AG04450 (cell line): ENCODE data around the gene HABP2. TPM values are rescaled to one million over a fixed set of nuclear protein-coding genes. Genes with fewer than 3 reads are reported as not detected.

Source experiments
- CTCF ChIA-PET: fragments of 300-600, 350-600 bp; formaldehyde crosslinking; extraction: SDS; loops from one replicate; lab custom pipeline; 2022; ENCODE audit warnings: antibody characterized with exemption, inconsistent platforms; lab: Charles Lee
- POLR2A ChIA-PET: fragments of 350-600 bp; formaldehyde crosslinking; extraction: SDS; loops from one replicate; lab custom pipeline; 2021; ENCODE audit warnings: antibody characterized with exemption, inconsistent platforms; lab: Yijun Ruan, JAX
- DNase-seq: peaks from one replicate; pipeline ENCODE4 v3.0.0-alpha.2; 2011; ENCODE audit warnings: low read depth, low spot score
- H3K27ac ChIP-seq: one replicate; pipeline ENCODE4 v1.5.1; 2012; ENCODE audit warnings: low read depth, low read length, control low read depth
- H3K27me3 ChIP-seq: one replicate; pipeline ENCODE4 v1.6.0; 2012; ENCODE audit warnings: low read length; ENCODE audit not compliant: control insufficient read depth, insufficient read depth
- H3K4me3 ChIP-seq: 2 replicates; pipeline ENCODE4 v1.5.1; 2011; ENCODE audit warnings: mild to moderate bottlenecking, low read depth, low read length, control low read depth
- H3K9me3 ChIP-seq: 2 replicates; pipeline ENCODE4 v1.5.1; 2012; ENCODE audit warnings: low read length; ENCODE audit not compliant: control insufficient read depth, insufficient read depth
- CTCF ChIP-seq: IDR thresholded peaks from 2 replicates; pipeline ENCODE4 v1.5.1; 2011; ENCODE audit warnings: low read depth, low read length, control low read depth, inconsistent platforms
- polyA plus RNA-seq: library from polyadenylated mRNA; depleted of rRNA; stranded (reverse); fragments of >200 nt; gene quantifications from 2 replicates; pipeline ENCODE4 v1.2.3, GENCODE V29; 2011

The HABP2 gene
- polyA plus RNA-seq, 1 experiment: not detected

GRCh38 chr10:113620511-113620910 lies 67.7 kb downstream of the HABP2 start:
- ChIA-PET POLR2A (no interaction called here), CTCF (no interaction called here)
- Histone ChIP-seq H3K4me3 (no peak overlapping the region), H3K27ac (no peak overlapping the region), H3K9me3 (no peaks in the 10 kb centered on the region), H3K27me3 (peaks cover 4% of the 10 kb centered on the region)
- no peak for DNase-seq
- no peak for TF ChIP-seq CTCF

GRCh38 chr10:113620936-113621335 lies 68.1 kb downstream of the HABP2 start:
- no peak for TF ChIP-seq CTCF
- no peak overlapping the region for H3K4me3 ChIP-seq
- peaks cover 4% of the 10 kb centered on the region for H3K27me3 ChIP-seq
- no peak overlapping the region for H3K27ac ChIP-seq
- POLR2A ChIA-PET: no interaction called here
- DNase-seq: no peak
- CTCF ChIA-PET: no interaction called here
- no peaks in the 10 kb centered on the region for H3K9me3 ChIP-seq

GRCh38 chr10:113621799-113622198 lies 68.9 kb downstream of the HABP2 start:
- Histone ChIP-seq H3K9me3 (no peaks in the 10 kb centered on the region), H3K4me3 (no peak overlapping the region), H3K27me3 (peaks cover 4% of the 10 kb centered on the region), H3K27ac (no peak overlapping the region)
- CTCF ChIA-PET: no interaction called here
- POLR2A ChIA-PET: no interaction called here
- DNase-seq: no peak
- TF ChIP-seq CTCF: no peak

GRCh38 chr10:113622831-113623230 lies 70.0 kb downstream of the HABP2 start:
- peaks cover 2% of the 10 kb centered on the region for H3K27me3 ChIP-seq
- no peak for TF ChIP-seq CTCF
- no peak for DNase-seq
- H3K4me3 ChIP-seq: no peak overlapping the region
- ChIA-PET POLR2A (no interaction called here), CTCF (no interaction called here)
- H3K27ac ChIP-seq: no peak overlapping the region
- H3K9me3 ChIP-seq: no peaks in the 10 kb centered on the region

- ChIA-PET CTCF (interaction anchor here (0.6 kb wide), 1 partner anchor 18 kb away, joined by 3 read pairs; no protein-coding TSS in a partner anchor), POLR2A (no interaction called here)
- no peak for TF ChIP-seq CTCF
These were observed 72.8 kb downstream of the HABP2 start for GRCh38 chr10:113625461-113626186.

More at GRCh38 chr10:113625461-113626186, 72.8 kb downstream of the HABP2 start:
- Histone ChIP-seq H3K9me3 (no peaks in the 10 kb centered on the region), H3K27me3 (peaks cover 2% of the 10 kb centered on the region), H3K27ac (no peak overlapping the region), H3K4me3 (no peak overlapping the region)
- no peak for DNase-seq
